Activated naive CD4-positive, alpha-beta T cell (primary cell): ENCODE results near the gene MGLL.

Source experiments
- DNase-seq, 4 experiments: peaks; one replicate each; lab custom pipeline; 2025; lab: John Stamatoyannopoulos, UW

MGLL gene

DNA sequence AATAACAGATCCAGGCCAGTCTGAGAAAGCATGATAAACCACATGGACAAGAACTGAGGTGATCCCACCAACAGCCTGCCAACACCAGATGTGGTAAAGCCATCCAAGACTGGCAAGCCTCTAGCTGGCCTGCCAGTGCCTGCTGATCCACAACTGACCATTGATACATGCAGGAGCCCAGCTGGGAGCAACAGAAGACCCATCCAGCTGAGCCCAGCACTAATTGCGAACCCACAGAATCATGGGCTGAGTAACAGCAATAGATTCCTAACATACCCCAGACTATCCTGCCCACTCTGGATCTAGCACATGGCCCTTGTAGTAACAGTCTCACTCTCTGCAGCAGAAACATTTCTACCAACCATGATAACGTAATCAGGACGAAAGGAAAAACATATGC is 10.6 kb downstream of the MGLL start:
- DNase-seq, result no peak

DNA sequence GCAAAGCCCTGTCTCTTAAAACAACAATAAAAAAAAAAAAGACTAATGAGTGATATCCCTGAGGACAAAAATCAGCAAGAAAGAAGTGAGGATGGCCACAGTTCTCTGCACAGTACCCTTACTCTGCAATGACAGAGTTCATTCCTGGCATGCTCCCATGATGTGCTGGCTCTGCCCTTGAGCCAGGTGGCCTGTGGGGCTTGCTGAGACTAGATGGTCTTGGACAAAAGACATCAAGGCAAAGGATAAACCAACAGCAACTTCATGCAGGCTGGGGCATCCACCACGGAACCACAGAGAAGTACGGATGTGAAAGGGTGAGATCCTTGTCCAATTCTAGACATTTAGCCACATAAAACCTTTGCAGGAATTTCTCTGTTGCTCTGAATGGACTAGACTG is 12.7 kb downstream of the MGLL start:
- no peak for DNase-seq

DNA sequence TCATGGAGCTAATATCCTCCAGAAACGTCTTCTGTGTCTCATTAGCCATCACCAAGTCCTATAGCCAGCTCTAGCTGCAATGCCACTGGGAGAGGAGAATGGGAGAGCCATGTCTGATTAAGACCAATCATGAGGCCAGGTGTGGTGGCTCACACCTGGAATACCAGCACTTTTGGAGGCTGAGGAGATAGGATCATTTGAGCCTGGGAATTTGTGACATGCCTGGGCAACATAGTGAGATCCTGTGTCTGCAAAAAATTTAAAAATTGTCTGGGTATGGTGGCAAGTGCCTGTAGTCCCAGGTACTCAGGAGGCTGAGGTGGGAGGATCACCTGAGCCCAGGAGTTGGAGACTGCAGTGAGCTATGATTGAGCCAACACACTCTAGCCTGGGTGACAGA is 13.1 kb downstream of the MGLL start:
- no peak for DNase-seq

DNA sequence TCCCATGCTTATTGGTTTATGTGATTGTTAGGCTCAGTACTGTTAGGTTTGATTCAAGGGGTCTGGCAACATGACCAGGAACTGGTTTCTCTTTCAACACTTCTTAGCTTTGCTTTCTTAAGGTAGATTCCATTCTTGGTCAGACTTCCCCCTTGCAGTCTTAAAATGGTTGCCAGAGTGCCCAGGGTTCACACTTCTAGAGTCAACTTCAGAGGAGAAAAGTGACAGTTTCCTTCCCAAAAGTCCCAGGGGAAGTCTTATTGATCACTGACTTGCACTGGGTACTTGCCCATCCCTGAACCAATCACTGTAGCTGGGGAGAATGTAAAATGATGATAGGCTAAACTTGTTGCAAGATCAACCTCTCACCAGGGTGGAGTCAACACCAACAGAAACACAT is 14.1 kb downstream of the MGLL start:
- DNase-seq, result no peak

DNA sequence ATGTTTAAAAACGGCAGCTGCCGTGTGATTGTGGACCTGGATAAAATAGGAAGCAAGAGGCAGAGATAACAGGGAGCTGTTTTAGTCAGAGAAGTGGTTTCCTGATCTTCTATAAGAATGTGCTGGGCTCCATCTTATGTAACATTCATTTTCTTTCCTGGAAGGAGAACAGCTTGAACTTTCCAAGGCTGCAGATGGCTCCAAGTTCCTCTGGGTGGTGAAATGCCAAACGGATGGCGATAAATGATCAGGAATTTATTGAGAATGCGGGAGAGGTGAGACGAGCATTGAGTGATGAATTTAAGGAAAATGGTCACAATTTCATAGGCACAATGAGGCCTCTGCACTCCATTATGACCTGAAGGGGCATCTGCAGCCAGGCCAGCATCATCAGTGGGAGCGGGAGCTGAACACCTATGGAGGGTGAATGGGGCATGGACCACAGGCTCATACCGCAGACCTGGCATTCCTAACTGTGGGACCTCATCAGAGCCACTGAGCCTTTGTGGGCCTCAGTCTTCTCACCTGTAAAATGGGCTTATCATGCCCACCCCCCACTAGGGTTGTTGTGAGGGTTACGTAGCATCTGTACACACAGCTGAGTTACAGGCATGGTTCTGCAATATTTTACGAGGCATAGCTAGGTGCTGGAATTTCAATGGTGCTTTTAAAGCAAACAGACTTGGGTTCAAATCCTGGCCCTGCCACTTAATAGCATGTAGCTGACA is 17.1 kb downstream of the MGLL start:
- no peak for DNase-seq

DNA sequence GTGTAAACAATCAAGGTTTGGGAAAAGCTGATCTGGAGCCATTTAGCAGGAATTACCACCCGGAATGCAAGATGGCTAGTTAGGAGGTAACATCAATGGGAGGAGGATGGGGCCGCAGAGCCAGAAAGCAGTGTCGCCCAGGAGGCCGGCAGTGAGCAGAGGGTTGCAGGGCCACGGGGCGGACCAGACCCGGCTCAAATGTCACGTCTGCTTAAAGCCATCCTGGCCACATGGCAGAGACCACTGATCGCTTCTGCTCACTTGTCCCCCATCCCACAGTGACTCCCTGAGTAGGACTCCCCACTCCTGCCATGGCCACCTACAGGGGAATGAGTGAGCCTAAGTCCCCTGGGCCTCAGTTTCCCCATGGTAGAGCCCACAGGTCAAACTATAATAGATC is 18.2 kb downstream of the MGLL start:
- no peak for DNase-seq

DNA sequence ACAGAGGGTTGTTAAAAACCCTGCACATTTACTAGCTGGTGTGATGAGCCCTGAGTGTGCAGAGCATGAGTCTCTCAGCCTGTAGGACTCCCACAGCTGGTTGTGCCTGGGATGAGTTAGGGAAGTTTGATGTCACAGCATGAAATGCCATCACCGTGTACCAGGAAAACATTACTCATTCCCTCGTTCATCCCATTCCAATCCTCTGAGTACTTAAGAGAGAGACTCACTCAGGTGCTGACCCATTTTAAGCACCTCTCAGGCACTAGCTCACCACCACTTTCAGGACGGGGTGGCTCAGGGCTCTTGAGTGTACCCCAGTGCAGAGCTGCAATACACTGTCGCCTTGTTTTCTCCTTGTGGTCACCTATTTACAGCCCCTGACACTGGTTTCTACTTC is 18.7 kb downstream of the MGLL start:
- DNase-seq, result no peak

DNA sequence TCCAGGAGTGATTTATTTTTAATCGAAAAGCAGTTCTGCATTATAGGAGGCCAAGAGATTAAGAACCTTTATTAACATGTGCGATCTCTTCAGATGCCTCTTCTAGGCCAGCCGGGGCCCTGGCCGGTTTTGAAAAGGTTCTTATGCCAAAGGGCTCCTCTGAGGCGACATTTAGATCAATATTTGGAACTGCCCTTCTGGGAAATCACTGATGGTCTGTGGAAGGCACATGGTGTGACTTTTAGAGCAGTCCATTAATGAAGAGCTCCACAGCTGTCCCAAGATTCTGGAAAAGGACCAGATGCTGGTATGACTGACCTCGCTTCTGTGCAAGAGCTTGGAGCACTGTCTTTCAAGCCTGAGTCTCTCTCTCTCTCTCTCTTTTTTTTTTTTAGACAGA is 19.7 kb downstream of the MGLL start:
- DNase-seq, result no peak

DNA sequence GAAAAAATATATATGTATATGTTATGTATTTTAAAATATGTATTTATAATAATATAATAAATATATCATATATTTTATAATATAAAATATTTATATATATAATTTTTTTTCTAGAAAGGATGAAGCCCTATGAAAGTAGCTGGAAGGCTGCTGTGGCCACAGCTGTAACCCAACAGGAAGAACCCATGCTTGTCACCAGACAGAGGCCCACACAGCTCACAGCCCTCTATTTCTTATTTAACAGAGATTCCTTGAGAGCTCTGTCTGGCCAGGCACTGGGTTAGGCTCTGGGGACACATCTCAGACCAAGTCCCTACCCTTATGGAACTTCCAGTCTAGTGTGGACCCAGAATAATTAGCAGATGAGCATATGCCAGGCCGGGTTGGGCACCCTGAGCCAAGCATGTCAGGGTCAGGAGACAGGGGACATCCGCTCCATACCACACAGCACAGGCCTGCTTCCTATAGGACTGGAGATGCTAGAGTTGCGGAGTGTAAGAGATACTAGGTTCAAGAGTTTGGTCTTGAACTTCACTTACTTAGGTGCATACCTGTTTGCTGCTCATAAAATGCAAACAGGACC is 20.5 kb downstream of the MGLL start:
- no peak for DNase-seq

DNA sequence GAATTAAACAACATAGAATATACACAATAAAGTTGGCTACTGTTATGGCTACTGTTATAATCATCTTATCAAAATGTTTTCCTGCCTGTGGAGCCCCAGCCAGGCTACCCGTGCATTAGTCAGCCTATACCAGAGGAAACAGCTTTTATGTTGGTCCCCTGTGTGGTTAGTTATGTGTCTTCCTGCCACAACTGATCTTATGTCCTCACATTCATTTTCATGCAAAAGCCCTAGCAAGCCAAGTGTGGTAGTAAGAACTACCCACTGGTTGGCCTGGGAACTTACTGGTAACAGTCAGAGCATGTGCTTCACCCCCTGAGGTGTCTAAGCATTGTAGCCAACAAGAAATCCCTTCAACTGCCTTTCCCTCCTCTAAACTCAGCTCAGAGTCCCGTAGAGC is 21.8 kb downstream of the MGLL start:
- no peak for DNase-seq

DNA sequence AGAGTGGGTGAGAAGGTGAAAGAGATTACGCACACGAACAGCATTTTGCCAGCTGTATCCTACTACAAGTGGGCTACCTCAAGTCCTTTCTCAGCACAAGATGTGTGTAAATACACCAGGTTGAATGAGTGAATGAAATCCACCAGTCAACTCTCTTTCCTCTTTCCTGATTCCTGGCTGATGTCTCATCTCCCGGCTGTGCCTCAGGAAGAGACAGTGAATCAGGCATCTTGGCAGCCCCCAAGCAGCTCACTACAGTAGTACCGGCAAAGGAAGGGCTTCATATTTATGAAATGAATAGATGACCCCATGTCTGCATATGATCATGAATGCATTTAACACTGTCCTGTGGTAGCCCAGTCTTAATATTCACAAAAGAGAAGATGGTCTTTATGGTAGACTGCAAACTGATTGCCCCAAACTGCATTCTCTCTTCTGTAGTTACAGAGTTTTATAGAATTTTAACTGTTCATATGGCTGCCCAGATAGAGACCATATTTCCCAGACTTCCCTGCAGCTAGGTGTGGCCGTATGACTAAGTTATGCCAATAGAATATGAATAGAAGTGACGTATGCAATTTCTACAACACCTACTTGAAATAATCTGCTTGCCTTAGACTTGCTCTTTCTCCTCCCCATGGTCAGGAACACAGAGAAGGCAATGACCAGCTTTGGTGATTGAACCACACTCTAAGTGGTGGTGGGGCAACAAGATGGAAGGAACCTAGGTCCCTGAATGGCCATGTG is 22.7 kb downstream of the MGLL start:
- no peak for DNase-seq

DNA sequence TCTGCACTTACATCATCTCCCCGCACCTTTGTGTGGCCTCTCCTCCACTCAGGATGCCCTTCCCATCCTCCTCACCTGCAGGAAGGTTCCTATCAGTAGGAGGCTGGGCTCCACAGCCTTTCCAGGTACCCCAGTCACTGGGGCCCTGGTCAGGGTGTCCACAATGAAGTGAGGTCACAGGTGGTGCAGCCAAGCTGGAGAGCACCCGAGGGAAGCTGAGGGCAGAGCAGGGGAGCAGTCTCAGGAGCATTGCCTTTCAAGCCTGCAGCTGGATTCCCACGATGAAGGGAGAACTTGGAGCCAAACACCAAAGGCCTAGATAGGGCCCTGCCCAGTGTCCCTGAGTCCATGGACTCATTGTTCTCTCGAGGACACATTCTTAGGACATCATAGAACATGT is 23.6 kb downstream of the MGLL start:
- no peak for DNase-seq

DNA sequence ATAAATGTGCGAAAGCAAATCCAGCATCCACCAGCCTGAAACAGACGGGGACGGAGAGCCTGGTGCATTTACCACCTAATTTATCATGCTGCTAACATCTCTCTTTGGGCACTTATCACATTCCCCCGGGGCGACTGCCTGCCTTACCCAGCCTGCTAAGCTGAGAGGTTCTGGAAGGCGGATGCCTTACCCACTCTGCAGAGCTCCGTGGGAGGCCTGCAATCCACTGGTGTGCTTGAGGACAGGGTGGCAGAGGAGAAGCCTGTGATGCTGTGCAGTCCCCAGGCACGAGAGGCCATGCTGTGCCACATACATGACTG is 25.5 kb downstream of the MGLL start:
- DNase-seq, result no peak

DNA sequence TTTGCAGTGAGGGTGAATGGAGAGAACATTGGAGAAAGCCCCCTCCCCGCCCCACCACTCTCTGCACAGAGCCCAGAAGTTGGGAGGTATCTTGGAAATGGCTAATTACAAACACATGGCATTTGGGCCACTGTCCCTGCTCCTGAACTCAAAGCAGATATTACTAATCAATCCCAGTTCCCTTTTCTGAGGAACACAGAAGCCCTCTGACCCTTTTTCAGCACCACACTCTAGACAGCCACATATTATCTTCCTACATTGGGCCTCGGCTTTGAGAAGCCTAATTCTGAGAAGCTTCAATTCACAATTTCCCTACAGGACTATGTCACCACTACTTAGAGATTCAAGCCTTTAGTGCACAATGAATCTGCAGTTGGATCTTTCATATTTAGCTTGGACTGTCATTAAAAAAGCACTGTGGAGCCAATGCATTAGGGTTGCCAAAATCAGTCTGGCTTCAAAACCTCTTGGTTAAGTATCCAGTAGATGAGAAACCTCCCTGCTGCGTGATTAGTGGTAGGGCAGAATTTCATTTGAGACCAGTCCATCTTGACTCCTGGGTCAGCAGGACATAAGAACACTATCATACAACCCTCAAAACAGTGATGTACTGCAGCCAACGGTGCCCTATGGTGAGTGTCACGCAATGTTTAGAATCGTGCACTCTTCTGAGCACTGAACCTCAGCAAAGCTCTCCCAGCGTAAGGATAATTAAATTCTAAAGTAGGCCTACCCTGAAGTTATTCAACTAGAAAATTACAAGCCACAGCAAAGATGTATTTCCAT is 26.1 kb downstream of the MGLL start:
- no peak for DNase-seq

DNA sequence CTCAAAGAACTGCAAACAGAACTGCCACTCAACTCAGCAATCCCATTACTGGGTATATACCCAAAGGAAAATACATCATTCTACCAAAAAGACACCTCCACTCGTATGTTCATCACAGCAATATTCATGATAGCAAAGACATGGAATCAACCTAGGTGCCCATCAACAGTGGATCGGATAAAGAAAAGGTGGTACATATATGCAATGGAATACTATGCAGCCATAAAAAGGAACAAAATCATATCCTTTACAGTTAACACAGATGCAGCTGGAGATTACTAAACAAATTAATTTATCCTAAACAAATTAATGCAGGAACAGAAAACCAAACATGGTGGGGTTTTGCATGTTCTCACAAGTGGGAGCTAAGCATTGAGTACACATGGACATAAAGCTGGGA is 27.3 kb downstream of the MGLL start:
- no peak for DNase-seq

DNA sequence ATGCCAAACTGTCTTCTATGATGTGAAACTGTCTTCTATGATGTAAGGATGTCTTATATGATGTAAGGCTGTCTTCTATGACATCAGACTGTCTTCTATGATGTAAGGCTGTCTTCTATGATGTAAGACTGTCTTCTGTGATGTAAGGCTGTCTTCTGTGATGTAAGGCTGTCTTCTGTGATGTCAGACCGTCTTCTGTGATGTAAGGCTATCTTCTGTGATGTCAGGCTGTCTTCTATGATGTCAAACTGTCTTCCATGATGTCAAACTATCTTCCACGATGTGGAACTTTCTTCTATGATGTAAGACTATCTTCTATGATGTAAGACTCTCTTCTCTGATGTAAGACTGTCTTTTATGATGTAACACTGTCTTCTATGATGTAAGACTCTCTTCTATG is 27.9 kb downstream of the MGLL start:
- no peak for DNase-seq

DNA sequence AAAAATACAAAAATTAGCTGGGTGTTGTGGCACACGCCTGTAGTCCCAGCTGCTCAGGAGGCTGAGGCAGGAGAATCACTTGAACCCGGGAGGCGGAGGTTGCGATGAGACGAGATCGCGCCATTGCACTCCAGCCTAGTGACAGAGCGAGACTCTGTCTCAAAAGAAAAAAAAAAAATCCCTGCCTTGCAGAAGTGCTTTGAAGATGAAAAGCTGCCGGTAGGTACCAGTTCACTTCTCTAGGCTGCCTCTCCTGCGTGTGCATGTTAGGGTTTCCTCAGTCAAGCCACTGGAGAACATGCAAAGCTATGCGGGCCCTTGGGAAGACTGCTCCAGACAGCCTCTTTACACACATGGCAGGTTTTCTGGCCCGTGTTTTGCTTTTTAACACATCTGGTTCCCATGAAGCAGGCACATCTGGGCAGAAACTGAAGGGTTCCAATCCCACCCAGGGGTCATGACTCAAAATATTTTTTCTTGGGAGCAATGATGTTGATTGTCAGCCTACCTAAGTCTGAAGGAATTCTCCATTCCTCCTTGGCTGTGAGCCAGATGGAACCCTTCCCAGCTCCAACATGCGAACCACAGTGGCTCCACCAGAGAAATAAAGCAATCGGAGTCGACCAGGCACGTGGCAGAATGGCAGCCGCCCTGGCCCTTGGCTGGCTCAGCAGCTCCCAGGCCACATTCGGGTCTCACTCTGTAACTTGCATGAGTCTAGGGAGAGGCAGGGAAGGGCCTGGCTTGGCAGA is 29.6 kb downstream of the MGLL start:
- DNase-seq, result no peak

DNA sequence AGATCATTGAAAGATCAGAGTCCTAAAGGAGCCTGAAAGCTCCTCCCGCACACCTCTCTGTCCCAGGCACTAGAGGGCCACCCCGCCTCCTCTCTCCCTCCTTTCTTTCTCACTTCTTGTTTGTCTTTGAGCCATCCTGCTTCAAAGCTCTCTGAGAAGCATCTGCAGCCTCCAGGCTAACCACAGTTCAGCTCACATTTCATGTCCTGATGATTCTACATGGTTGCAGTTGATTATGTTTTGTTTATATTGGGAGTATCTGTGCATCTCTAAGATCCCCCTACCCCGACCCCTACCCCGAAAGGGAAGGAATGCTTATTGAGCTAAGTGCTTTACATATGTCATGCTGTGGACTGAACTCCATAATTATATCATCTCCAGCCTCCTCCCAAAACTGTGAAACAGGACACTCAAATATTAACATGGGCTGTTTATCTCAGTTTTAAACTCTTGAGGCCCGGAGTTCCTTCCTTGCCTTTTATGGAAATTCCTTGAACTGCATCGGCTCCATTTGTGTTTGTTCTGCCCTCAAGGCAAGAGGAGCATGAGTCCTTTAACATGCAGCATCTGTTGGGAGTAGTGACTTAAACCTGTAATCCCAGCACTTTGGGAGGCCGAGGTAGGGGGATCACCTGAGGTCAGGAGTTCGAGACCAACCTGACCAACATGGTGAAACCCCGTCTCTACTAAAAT is 30.9 kb downstream of the MGLL start:
- DNase-seq, result no peak

DNA sequence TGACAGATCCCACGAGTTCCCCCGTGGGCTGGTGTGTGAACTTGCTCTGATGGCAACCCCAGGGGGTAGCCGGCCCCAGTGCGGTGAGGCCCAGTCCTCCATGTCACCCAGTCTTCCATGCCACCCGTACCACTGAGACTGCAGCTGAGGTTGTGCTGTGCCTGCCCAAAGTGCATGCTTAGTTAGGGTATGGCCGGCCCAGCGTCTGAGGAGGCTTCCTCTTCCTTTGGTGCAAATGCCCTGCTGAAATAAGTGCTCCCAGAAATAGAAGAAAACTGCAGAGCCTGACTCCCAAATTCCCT is 31.5 kb downstream of the MGLL start:
- DNase-seq, result no peak

DNA sequence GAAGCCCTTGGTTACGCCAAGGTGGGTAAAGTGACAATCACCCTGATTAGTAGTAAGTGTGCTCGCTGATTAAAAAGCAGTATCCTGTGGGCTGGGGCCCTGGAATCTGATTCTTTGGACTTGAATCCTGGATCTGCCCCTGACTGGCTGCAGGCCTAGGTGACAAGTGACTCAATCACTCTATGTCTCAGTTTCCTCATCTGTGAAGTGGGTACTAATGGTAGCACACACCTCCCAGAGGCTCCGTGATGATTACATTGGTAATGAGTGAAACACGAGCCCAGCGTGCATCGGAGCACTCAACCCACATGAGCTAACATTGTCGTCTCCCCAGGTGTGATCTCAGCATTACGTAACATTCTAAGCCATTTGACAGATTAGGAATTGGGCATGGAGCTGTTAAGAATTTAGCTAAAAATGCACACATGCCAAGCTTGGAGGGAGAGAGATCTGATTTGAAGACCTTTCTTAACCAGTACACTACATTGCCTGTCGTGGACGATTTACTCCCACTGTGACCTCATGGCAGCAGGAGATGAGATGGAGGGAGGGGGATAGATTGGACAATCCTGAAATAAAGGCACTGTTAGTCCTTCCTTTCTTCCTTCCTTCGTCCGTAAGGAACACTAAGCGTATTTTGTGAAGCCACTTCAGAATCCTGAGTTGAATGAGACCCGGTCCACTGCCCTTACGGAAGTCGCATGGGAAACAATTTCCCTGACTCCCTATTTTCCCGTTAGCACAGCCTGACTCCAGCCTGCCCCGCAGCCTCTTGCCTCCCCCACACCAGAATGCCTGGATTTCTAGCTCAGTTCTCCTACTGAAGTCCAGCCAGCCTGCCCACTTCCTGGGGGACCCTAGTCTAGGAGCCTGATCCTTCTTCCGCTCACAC is 32.1 kb downstream of the MGLL start:
- no peak for DNase-seq

DNA sequence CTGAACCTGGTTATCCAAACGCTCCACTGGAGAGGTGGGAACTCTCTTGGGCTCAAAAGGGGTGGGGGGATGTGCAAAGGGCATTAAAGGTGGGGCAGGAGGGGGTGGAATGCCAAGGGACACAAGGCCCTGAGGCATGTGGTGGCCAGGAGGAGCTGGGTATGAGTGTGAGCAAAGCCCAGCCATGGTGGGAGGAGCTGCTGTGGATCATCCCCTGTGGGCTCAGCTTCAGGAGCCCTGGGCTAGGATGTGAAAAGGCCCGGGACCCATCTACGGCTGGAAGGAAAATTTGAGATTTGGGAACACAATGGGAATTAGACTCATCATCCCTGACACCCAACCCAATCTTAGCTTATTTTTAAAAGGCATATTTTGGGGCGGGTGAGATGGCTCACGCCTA is 33.3 kb downstream of the MGLL start:
- DNase-seq, result no peak
